GM21529 (cell line): ENCODE measurements around the gene ISM1.
A peak's percentile ranks its signal among the peaks of the same experiment; 100 is the strongest.

Source experiments
- ATAC-seq: cut with Tn5 transposase; IDR thresholded peaks from one replicate; pipeline ENCODE4 v1.9.1; 2021; ENCODE audit not compliant: unreplicated experiment

Gene ISM1

GRCh38 chr20:13220904-13221297 is at the start of gene ISM1:
Gene ISM1, plus strand, starts transcription at chr20:13221274. Its CDS starts 503 bp downstream, at chr20:13221777.
- ATAC-seq = peak; percentile 9

GRCh38 chr20:13173201-13173600 is 47.9 kb upstream of the ISM1 start:
- no peak for ATAC-seq

- peak; percentile 61 for ATAC-seq
These were observed 46.7 kb upstream of the ISM1 start for GRCh38 chr20:13174402-13174801.

- no peak for ATAC-seq
These were observed 39.8 kb upstream of the ISM1 start for GRCh38 chr20:13180986-13181889.

DNA sequence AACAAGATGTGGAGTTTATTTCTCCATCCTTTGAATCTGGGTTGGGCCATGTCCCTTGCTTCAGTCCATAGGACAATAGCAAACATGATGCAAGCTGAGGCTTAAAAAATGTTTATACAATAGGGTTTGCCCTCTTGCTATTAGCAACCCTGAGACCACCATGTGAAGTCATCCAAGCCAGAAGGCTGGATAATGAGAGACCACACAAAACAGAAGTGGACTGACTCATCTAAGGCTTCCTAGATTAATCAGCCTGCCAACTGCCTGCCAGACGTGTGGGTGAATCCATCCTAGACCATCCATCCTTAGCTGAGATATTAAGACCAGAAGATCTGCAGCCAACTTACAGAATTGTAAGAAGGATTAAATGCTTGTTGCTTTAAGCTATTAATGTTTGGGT is 38.1 kb upstream of the ISM1 start:
- no peak for ATAC-seq

DNA sequence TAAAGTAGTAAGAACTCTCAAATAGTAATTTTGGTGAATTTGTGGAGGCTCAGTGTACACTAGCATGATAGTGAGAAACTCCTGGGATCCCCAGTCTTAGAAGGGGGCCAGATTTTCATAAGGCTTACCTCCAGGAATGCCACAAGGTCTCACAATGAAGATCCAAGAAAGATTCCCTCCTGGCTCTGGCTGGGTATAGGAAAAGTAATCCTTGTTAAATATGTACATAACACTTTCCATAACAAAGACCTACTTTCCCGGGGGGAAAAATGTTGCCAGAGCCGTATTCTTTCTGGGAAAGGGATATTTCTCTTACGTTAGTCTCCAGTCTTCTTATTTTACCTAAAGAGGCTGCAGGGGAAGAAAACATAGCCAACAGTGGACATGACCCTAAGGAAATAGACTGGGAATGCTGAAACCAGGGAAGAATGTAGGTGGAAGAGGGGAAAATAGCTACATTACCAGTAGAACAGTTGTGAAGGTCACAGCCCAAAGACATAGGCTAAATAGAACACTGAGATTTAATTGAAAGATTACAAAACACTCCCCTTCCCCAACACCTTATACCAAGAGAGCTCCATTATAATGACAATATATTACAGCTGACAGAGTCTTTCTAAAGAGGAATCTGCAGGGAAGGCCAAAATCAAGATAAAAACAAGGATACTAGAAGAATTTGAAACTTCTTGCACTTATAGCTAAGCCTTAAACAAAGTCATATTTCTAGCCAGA is 34.9 kb upstream of the ISM1 start:
- ATAC-seq = no peak

GRCh38 chr20:13187899-13188298 is 33.2 kb upstream of the ISM1 start:
- no peak for ATAC-seq

DNA sequence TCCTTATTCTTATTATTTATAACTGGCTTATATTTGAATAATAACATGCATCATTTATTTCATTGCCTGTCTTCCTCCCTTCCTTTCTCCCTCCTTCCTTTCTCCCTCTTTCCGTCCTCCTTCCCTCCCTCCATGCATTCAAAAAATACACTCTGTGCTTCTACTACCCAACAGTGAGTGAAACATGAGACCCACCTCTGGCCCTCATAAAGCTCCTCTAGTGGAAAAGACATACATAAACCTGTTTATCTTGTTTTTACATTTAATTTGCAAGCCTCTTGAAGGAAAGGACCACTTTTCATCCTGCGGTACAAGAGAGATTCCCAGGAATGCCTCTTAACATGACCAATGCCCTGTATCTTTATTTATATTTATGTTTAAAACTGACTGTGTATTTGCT is 21.8 kb upstream of the ISM1 start:
- ATAC-seq = no peak

DNA sequence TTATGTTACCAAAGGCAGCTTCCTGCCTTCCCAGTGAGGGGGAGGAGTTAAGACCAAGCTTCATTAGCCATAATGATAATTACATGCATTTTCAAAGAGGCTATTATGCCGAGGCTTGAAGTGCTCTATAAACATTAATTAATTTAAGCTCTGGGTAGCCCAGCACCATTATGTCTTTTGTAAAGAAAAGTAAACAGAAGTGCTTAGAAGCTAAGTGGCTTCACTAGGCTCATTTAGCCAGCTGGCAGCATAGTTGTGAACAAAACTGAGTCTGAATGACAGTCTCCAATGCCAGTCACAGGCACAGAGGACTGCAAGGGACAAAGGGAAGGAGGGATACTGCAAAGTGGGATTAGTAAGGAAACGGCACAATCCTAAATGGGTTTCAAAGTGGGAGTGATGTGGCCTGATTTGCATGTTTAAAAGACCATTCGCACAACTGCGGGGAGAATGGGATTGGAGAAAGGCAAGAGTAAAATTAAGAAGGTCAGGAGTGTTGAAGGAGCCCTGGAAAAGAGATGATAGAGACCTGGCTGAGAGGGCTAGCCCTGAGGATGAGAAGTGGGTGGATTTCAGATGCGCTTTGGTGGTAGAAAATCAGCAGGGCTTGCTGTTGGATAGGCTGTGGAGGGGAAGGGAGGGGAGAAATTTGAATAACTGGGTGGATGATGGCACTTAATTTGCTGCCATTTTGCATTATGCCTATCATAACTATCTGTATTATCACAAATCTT is 20.1 kb upstream of the ISM1 start:
- ATAC-seq = no peak

- ATAC-seq = no peak
These were observed 18.5 kb upstream of the ISM1 start for GRCh38 chr20:13202565-13202964.

GRCh38 chr20:13205425-13205824 is 15.6 kb upstream of the ISM1 start:
- ATAC-seq = no peak

DNA sequence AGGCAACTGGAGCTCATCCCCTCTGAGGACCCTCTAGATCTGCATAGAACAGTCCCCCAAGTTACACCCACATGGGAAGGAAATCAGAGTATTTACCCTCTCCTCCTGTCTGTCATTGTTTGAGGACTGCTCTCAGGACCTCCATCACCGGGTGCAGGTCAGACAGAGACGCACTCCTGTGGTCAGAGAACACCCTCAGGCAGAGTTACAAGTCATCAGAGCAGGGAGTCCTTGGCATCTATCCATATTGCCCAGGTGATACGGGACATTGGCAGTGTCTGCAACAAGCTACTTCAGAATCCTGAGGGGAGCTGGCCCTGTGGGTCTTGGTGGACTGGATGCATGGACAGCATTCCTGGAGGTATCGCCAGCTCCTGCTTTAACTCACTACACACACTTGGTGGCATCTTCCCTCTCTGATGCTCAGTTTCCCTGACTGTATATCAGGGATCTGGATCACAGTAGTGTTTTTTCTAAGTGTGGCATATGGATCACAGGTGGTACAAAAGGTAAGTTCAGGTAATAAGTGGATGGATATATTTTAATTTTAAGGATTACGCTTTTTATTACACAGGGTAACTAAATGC is 15.1 kb upstream of the ISM1 start:
- ATAC-seq = no peak

GRCh38 chr20:13207016-13207415 is 14.1 kb upstream of the ISM1 start:
- ATAC-seq = no peak

DNA sequence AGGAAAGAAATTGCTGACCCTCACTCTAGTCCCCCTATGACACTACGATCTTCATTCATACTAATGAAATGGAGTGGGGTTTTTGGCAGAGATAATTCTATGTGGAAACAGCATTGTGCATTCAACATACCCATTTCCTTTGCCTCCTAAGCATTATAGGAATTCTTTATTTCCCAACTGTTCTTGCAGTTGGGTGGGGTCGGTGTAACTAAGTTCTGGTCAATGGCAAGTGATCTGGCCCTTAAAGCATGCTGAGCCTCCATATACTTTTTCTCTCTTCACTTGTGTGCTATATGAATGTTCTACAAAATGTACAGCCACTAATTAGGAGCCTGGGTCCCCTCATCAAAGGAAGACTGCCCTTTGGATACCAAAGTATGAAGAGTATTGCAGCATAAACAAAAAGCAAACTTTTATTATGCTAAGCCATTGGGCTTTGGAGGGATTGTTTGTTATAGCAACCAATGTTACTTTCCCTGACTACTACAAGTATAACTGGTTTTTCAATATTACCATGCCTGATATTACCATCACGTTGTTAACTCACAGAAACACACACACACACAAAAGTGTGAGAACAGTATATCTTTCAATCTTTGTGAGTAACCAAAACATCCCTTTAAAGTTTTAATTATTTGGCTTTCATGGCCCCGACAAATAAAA is 9.0 kb upstream of the ISM1 start:
- ATAC-seq = no peak

DNA sequence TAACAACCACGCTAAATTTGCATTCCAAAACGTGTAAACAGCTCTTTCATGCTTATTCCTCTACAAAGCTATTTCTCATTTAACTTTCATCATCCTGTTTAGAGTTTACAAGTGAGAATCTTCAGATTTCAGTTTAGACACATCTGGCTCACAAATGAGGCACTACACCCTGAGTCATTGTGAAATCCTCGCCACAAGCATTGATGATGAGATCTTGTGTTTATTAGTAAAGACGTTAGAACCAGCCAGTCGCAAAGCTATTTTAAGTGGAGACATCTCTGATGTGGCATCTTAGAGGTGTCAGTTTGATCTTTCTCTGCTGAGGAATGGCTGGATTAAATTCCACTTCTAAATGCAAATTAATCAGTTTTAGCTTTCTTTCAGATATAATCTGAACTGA is 8.3 kb upstream of the ISM1 start:
- no peak for ATAC-seq

DNA sequence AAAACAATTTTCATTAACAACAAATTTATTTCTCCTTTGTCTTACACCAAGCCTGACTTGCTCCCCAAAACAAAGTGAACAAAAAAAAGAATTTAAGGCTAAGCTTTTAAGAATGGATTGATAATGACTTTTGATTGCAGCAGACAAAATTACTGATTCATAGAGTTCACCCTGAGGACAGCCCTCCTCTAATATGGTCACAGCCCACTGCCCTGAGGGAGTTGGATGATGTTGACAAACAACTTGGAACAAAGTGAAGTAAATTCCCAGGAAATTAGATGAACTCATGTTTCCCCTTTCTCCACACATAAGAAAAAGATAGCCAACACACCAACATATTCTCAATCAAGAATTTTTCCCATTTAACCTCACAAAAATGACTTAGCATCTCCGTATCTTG is 7.7 kb upstream of the ISM1 start:
- ATAC-seq = no peak

- no peak for ATAC-seq
These were observed 4.5 kb upstream of the ISM1 start for GRCh38 chr20:13216533-13216932.

DNA sequence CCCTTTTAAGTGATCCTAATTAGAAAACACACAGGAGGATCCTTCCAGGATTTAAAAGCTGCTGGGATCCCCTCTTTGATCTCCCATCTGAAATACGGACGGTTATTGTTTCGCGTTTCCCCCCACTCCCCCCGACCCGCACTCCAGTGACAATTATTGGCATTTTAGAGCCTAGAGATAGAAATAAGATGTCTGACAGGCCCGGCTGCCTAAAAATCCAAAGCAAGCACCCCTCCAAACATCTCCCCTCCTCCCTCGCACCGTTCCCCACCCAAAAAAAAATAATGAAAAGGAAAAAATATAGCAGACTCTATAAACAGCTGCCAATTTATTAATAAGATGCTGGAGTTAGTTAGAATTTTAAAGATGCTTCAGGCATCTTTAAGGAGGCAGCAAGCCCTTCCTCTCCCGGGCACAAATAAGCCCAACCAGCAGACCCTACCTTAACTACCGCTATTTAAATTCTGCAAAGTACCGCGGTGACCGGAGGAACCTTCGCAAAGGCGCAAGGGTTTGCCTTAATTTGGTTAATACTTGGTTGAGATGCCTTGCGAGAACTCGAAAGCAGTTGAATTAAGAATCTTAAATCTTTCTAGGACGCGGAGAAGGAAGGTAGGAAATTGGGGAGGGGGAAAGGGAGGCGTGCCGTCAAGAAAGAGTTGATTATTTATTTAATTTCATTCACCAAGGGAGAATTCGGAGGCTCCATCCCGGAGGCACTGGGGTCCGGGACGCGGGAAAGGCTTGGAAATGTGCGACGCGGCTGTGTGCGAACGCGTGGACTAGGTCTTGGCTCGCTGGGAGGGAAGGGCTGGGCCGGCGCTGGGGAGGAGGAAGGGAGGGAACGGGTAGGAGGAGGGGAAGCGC is 1.5 kb upstream of the ISM1 start:
- ATAC-seq = no peak

- no peak for ATAC-seq
These were observed 725 bp upstream of the ISM1 start for GRCh38 chr20:13220194-13220903.
